ENCODE data around the gene CDIPT.

The CDIPT gene

GRCh38 chr16:29809850-29810698 lies 53.0 kb downstream of the CDIPT start:
- peak; percentile 69 for FAIRE-seq

- FAIRE-seq: no peak
These were observed 53.8 kb downstream of the CDIPT start for GRCh38 chr16:29809031-29809747.
